Osteoblast (primary cell): Measurements from ENCODE around the gene BFSP2. TPM values are rescaled to one million over a fixed set of nuclear protein-coding genes. Genes with fewer than 3 reads are reported as not detected.

Source experiments
- DNase-seq: peaks from one replicate; pipeline ENCODE4 v3.0.0; 2011; ENCODE audit warnings: low spot score, mixed read lengths; ENCODE audit not compliant: insufficient read length; ENCODE audit errors: missing footprints
- H2AFZ ChIP-seq: 2 replicates; pipeline ENCODE4 v1.6.0; 2011; ENCODE audit warnings: mild to moderate bottlenecking, low read length
- H3K27ac ChIP-seq: 2 replicates; pipeline ENCODE4 v1.5.1; 2011; ENCODE audit warnings: mild to moderate bottlenecking, low read depth, low read length, moderate library complexity
- H3K27me3 ChIP-seq: 2 replicates; pipeline ENCODE4 v1.6.0; 2012; ENCODE audit warnings: mild to moderate bottlenecking, control low read depth, inconsistent platforms, low read length, moderate library complexity; ENCODE audit not compliant: insufficient read depth
- H3K36me3 ChIP-seq: 2 replicates; pipeline ENCODE4 v1.5.1; 2011; ENCODE audit warnings: mild to moderate bottlenecking, low read length, control low read depth, moderate library complexity; ENCODE audit not compliant: insufficient read depth
- H3K4me1 ChIP-seq: 2 replicates; pipeline ENCODE4 v1.5.1; 2011; ENCODE audit warnings: mild to moderate bottlenecking, low read length, control low read depth, moderate library complexity; ENCODE audit not compliant: insufficient read depth
- H3K4me2 ChIP-seq: 2 replicates; pipeline ENCODE4 v1.6.0; 2011; ENCODE audit warnings: mild to moderate bottlenecking, low read length; ENCODE audit not compliant: insufficient read depth
- H3K4me3 ChIP-seq: fragments of 200-600 bp; sonication (generic); 3 replicates; pipeline ENCODE4 v1.5.1; 2012; ENCODE audit warnings: mild to moderate bottlenecking, low read length, inconsistent platforms; ENCODE audit not compliant: insufficient read depth
- H3K79me2 ChIP-seq: 2 replicates; pipeline ENCODE4 v1.6.0; 2012; ENCODE audit warnings: mild to moderate bottlenecking, low read length, control low read depth, inconsistent platforms; ENCODE audit not compliant: insufficient read depth
- H3K9me3 ChIP-seq: 2 replicates; pipeline ENCODE4 v1.5.1; 2011; ENCODE audit warnings: low read depth, low read length, control low read depth
- H4K20me1 ChIP-seq: 2 replicates; pipeline ENCODE4 v1.6.0; 2012; ENCODE audit warnings: mild to moderate bottlenecking, low read length, control low read depth; ENCODE audit not compliant: insufficient read depth
- total RNA-seq: library from RNA; depleted of rRNA; stranded (reverse); fragments of >200 nt; gene quantifications from 2 replicates; pipeline ENCODE4 v1.2.3, GENCODE V29; 2012
- TF ChIP-seq, protein P1 (sequence below): IDR thresholded peaks from 2 replicates; pipeline ENCODE4 v1.5.1; 2011; ENCODE audit warnings: mild to moderate bottlenecking, low read depth, low read length, moderate library complexity; ENCODE audit errors: extremely low read depth

BFSP2 gene
- total RNA-seq, 1 donor: not detected

DNA sequence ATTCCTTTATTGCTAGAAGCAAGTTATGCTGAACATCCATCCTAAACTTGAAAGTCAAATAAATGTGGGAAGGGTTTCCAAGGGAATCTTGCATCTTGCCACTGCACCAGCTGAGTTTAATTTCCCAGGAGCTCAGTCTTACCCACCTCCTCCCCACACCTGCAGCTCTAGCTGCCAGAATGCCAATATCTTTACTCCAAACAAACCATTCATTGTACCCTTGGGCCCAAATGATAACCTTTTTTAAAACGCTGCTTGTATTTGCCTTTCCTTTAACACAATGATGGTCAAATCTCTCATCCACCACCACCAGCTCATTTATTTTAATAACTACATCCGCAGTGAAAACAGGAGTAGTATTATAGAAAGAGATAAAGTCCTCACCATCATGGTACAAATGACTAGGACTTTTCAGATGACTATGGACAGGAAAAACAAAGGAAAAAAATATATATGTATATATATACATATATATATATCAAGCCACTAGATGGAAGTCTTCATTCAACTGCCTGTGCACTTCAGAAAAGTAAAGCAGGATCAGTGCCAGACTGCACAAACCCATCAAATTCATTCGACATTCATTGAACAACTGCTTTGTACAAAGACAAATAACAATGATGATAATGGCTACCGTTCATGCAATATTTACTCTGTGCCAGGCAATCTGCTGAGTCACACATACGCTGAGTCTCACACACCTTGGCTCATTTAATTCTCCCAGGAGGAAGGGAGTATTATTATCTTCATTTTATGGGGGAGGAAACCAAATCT is 44.0 kb downstream of the BFSP2 start:
- H3K27ac ChIP-seq: no peak overlapping the region
- no peak for DNase-seq

DNA sequence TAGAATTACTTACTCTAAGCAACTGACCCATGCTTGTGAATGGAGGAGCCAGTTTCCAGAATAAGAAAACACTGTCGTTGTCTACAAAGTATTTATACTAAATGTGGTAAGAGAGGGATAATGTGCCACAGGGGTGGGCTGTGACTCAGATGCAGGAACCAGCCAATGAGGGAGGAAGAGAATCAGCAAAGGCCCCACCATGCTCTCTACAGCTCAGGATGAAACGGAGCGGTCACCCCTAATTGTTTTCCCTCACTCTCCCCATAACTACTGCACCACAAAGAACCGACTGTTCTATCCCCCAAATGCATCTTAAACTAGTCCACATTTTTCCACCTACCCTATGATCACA is 44.5 kb downstream of the BFSP2 start:
- H3K27ac ChIP-seq: no peak overlapping the region
- H3K4me2 ChIP-seq: no peak overlapping the region
- no peaks in the 10 kb centered on the region for H3K9me3 ChIP-seq
- TF ChIP-seq, protein P1, sequence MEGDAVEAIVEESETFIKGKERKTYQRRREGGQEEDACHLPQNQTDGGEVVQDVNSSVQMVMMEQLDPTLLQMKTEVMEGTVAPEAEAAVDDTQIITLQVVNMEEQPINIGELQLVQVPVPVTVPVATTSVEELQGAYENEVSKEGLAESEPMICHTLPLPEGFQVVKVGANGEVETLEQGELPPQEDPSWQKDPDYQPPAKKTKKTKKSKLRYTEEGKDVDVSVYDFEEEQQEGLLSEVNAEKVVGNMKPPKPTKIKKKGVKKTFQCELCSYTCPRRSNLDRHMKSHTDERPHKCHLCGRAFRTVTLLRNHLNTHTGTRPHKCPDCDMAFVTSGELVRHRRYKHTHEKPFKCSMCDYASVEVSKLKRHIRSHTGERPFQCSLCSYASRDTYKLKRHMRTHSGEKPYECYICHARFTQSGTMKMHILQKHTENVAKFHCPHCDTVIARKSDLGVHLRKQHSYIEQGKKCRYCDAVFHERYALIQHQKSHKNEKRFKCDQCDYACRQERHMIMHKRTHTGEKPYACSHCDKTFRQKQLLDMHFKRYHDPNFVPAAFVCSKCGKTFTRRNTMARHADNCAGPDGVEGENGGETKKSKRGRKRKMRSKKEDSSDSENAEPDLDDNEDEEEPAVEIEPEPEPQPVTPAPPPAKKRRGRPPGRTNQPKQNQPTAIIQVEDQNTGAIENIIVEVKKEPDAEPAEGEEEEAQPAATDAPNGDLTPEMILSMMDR: no peak
- no peaks in the 10 kb centered on the region for H3K79me2 ChIP-seq
- H3K4me3 ChIP-seq: no peak overlapping the region
- no peak for DNase-seq
- peak overlapping the region; percentile 31 for H2AFZ ChIP-seq
- H3K4me1 ChIP-seq: peaks cover 6% of the 10 kb centered on the region
- no peaks in the 10 kb centered on the region for H4K20me1 ChIP-seq
- no peaks in the 10 kb centered on the region for H3K36me3 ChIP-seq
- peaks cover 7% of the 10 kb centered on the region for H3K27me3 ChIP-seq

More for the DNA sequence above, 44.0 kb downstream of the BFSP2 start:
- H3K4me2 ChIP-seq: no peak overlapping the region
- H3K36me3 ChIP-seq: no peaks in the 10 kb centered on the region
- H3K79me2 ChIP-seq: no peaks in the 10 kb centered on the region
- H2AFZ ChIP-seq: peak overlapping the region; percentile 31
- TF ChIP-seq, protein P1: no peak
- H3K9me3 ChIP-seq: no peaks in the 10 kb centered on the region
- H3K4me3 ChIP-seq: no peak overlapping the region
- H3K4me1 ChIP-seq: peaks cover 6% of the 10 kb centered on the region
- peaks cover 3% of the 10 kb centered on the region for H3K27me3 ChIP-seq
- no peaks in the 10 kb centered on the region for H4K20me1 ChIP-seq

DNA sequence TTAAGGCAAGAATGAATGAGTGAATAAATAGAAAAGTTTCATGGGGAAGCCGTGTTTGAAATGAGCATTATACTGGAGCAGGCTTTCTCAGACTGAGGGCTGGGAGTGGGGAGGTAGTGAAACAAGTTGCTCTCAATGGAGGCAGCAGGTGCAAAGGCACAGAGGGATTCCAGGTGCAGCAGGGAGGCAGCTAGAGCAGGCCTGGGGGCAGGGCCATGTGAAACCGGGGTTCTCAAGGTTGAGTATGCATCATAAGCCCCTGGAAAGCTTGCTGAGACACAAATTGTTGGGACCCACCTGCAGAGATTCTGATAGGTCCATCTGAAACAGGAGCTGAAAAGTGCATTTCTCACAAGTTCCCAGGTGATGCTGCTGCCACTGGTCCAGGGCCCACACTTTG is 45.3 kb downstream of the BFSP2 start:
- H3K27me3 ChIP-seq: peaks cover 7% of the 10 kb centered on the region
- TF ChIP-seq, protein P1: no peak
- no peak overlapping the region for H3K4me3 ChIP-seq
- H3K79me2 ChIP-seq: no peaks in the 10 kb centered on the region
- DNase-seq: no peak
- no peaks in the 10 kb centered on the region for H3K36me3 ChIP-seq
- no peak overlapping the region for H2AFZ ChIP-seq
- no peaks in the 10 kb centered on the region for H3K9me3 ChIP-seq
- no peak overlapping the region for H3K27ac ChIP-seq
- no peaks in the 10 kb centered on the region for H4K20me1 ChIP-seq
- no peak overlapping the region for H3K4me2 ChIP-seq
- peaks cover 6% of the 10 kb centered on the region for H3K4me1 ChIP-seq

DNA sequence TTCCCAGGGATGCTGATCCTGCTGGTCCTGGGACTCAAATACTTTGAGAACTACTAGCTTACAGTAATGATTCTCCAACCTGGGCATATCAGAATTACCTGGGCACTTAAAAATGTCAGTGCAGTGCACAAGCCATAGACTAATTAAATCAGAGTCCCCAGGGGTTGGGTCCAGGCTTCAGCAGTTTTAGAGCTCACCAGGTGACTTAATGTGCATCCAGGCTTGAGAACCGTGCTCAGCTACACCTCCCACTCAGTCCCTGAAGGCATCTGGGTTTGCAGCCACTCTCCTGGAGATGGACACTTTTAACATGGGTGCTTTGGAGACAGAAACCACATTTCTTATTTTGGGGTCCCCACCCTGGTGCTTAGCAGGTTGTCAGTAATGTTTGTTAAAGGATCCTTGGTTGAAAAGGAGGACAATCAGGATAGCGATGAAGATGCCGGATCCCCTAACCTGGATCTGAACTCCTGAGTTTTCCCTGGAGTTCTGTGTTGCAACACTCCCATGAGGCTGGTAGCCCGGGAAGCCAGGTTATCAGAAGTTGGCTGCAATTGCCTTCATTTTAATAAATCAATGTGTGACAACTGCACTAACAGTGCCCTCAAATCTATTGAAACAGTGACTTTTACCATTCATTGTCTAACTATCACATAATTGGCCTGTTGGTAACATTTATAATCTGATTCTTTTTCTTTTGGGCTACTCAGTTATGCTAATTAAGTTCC is 48.1 kb downstream of the BFSP2 start:
- TF ChIP-seq, protein P1: no peak
- Histone ChIP-seq H3K4me2 (no peak overlapping the region), H4K20me1 (no peaks in the 10 kb centered on the region), H3K27ac (no peak overlapping the region), H3K4me1 (peaks cover 6% of the 10 kb centered on the region), H3K36me3 (no peaks in the 10 kb centered on the region), H3K27me3 (peaks cover 7% of the 10 kb centered on the region), H3K9me3 (no peaks in the 10 kb centered on the region), H3K4me3 (no peak overlapping the region), H2AFZ (no peak overlapping the region), H3K79me2 (no peaks in the 10 kb centered on the region)
- DNase-seq: no peak
